ENCODE measurements around the gene DNMBP. TPM values are rescaled to one million over a fixed set of nuclear protein-coding genes. Genes with fewer than 3 reads are reported as not detected.

DNMBP gene
- total RNA-seq, 1 donor from 2014 or later: 34.0 TPM

- no peak for DNase-seq (ENCODE audit: low read depth, low spot score)
Observed at GRCh38 chr10:99827936-99828335, 181.8 kb downstream of the DNMBP start.

Other genes starting within 250 kb of the DNMBP start
- gene ABCC2, start 227.3 kb downstream of the DNMBP start, total RNA-seq: 0.66 and 0.99 TPM in 2 replicates
- not detected in 2 replicates for gene CPN1, start 71.9 kb upstream of the DNMBP start, total RNA-seq
- gene ERLIN1, start 176.1 kb upstream of the DNMBP start, total RNA-seq: 61.8 and 84.4 TPM in 2 replicates
- 27.9 and 31.1 TPM in 2 replicates for gene CHUK, start 219.6 kb upstream of the DNMBP start, total RNA-seq